Spleen (tissue), 7 donors: ENCODE results near the gene DCTN1.

ENCODE experiments used
- POLR2A ChIP-seq, 3 donors: fragments of 450-650 bp; IDR thresholded peaks; one replicate each; pipeline ENCODE4 v1.5.1; 2017; ENCODE audit warnings: antibody characterized with exemption in 3 of 3, mild to moderate bottlenecking in 1 of 3
- TF ChIP-seq, protein P1 (sequence below), 11 experiments: fragments of 200-600 bp in 7 of 11; fragments of 450-650 bp in 4 of 11; sonication (generic) in 4 of 11; IDR thresholded peaks in 8 of 11; conservative IDR thresholded peaks in 3 of 11; 1 replicate in 7 of 11; 2 replicates in 4 of 11; pipeline versions ENCODE4 v1.4.0 to v1.8.0; 2016 to 2021; ENCODE audit warnings: antibody characterized with exemption in 11 of 11, inconsistent platforms in 4 of 11, mild to moderate bottlenecking in 1 of 11
- donor health status: DM: no; HTN: no; CAD: no; lungs with moderate emphysema.
- donor health status: DM: no; HTN: no; CAD: no.
- donor health status: DM: no; HTN: no; CAD: no.

DNA sequence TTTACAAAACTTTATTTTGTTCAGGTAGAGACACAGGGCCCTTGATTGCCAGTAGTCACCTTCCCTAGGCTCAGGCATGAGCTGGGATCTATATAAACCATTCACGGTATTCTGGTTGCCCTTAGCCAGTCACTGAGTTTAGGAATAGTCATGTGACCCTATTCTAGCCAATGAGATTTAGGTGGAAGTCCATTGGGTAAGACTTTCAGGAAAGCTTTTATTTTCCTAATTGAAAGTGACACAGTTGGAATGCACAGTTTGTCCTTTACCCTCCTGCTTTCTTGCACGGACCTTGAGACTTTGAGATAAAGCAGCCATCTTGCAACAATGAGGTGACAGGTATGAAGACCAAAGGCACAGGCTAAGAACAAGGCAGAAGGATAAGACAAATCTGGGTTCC lies 58.4 kb downstream of the DCTN1 start:
- TF ChIP-seq, protein P1, sequence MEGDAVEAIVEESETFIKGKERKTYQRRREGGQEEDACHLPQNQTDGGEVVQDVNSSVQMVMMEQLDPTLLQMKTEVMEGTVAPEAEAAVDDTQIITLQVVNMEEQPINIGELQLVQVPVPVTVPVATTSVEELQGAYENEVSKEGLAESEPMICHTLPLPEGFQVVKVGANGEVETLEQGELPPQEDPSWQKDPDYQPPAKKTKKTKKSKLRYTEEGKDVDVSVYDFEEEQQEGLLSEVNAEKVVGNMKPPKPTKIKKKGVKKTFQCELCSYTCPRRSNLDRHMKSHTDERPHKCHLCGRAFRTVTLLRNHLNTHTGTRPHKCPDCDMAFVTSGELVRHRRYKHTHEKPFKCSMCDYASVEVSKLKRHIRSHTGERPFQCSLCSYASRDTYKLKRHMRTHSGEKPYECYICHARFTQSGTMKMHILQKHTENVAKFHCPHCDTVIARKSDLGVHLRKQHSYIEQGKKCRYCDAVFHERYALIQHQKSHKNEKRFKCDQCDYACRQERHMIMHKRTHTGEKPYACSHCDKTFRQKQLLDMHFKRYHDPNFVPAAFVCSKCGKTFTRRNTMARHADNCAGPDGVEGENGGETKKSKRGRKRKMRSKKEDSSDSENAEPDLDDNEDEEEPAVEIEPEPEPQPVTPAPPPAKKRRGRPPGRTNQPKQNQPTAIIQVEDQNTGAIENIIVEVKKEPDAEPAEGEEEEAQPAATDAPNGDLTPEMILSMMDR (IDR thresholded peaks at IDR 0.05 in 8 of 11, conservative IDR thresholded peaks at IDR 0.05 in 3 of 11) = no peak
- no peak for TF ChIP-seq POLR2A (IDR thresholded peaks at IDR 0.05)
